ENCODE results near the gene IGF2R. TPM values are rescaled to one million over a fixed set of nuclear protein-coding genes. Genes with fewer than 3 reads are reported as not detected.
"Not testable (repeated sequence)": the region's sequence is repeated elsewhere in the genome, so short reads cannot be mapped to it uniquely, and the experiment has no call there.

Gene IGF2R
- polyA plus RNA-seq, 2 donors: 12.9 to 15.0 TPM

- Histone ChIP-seq H3K9me3 (ENCODE audit: control insufficient read depth in 2 of 2, insufficient read depth in 1 of 2, low read depth in 1 of 2, low read length in 1 of 2) (peaks cover 3 to 4% of the 10 kb centered on the region in 2 donors), H3K36me3 (ENCODE audit: control insufficient read depth in 2 of 2, insufficient read depth in 2 of 2, low read length in 1 of 2) (peaks cover 0 to 9% of the 10 kb centered on the region in 2 donors), H3K4me3 (ENCODE audit: low read depth in 1 of 2, low read length in 2 of 2) (no peak within 1 kb of the TSS), H3K4me1 (ENCODE audit: control insufficient read depth in 2 of 2, insufficient read depth in 2 of 2, low read length in 1 of 2) (no peaks in the 10 kb centered on the region), H3K27ac (ENCODE audit: low read depth in 2 of 2, low read length in 1 of 2) (no peak within 1 kb of the TSS), H3K27me3 (ENCODE audit: control insufficient read depth in 1 of 2, insufficient read depth in 2 of 2, low read length in 2 of 2) (no peaks in the 10 kb centered on the region)
- 86 to 89% methylated on average over 8 of the region's 8 CpGs for whole genome bisulfite sequencing, 2 donors
Observed at GRCh38 chr6:160121558-160121957, 152.7 kb downstream of the IGF2R start, which contains the start of gene SLC22A1. Gene SLC22A1, plus strand, starts transcription at chr6:160121815. Its CDS starts 121 bp downstream, at chr6:160121936.

GRCh38 chr6:160121981-160122380 lies 153.1 kb downstream of the IGF2R start:
- peaks cover 3 to 4% of the 10 kb centered on the region in 2 donors for H3K9me3 ChIP-seq (ENCODE audit: control insufficient read depth in 2 of 2, insufficient read depth in 1 of 2, low read depth in 1 of 2, low read length in 1 of 2)
- no peak overlapping the region for H3K4me3 ChIP-seq (ENCODE audit: low read depth in 1 of 2, low read length in 2 of 2)

GRCh38 chr6:160122744-160123143 lies 153.9 kb downstream of the IGF2R start:
- no peaks in the 10 kb centered on the region for H3K4me1 ChIP-seq (ENCODE audit: control insufficient read depth in 2 of 2, insufficient read depth in 2 of 2, low read length in 1 of 2)
- H3K27ac ChIP-seq (ENCODE audit: low read depth in 2 of 2, low read length in 1 of 2): no peak overlapping the region
- no peaks in the 10 kb centered on the region for H3K27me3 ChIP-seq (ENCODE audit: control insufficient read depth in 1 of 2, insufficient read depth in 2 of 2, low read length in 2 of 2)
- 81 to 94% methylated on average over 5 of the region's 5 CpGs for WGBS, 2 donors
- peaks cover 0 to 3% of the 10 kb centered on the region in 2 donors for H3K36me3 ChIP-seq (ENCODE audit: control insufficient read depth in 2 of 2, insufficient read depth in 2 of 2, low read length in 1 of 2)
- peaks cover under 1 to 3% of the 10 kb centered on the region in 2 donors for H3K9me3 ChIP-seq (ENCODE audit: control insufficient read depth in 2 of 2, insufficient read depth in 1 of 2, low read depth in 1 of 2, low read length in 1 of 2)
- no peak overlapping the region for H3K4me3 ChIP-seq (ENCODE audit: low read depth in 1 of 2, low read length in 2 of 2)

More at GRCh38 chr6:160121981-160122380, 153.1 kb downstream of the IGF2R start:
- Histone ChIP-seq H3K36me3 (ENCODE audit: control insufficient read depth in 2 of 2, insufficient read depth in 2 of 2, low read length in 1 of 2) (peaks cover 0 to 9% of the 10 kb centered on the region in 2 donors), H3K27me3 (ENCODE audit: control insufficient read depth in 1 of 2, insufficient read depth in 2 of 2, low read length in 2 of 2) (no peaks in the 10 kb centered on the region), H3K4me1 (ENCODE audit: control insufficient read depth in 2 of 2, insufficient read depth in 2 of 2, low read length in 1 of 2) (no peaks in the 10 kb centered on the region), H3K27ac (ENCODE audit: low read depth in 2 of 2, low read length in 1 of 2) (no peak overlapping the region)
- WGBS, 2 donors: 93 to 98% methylated on average over 14 of the region's 14 CpGs

GRCh38 chr6:160124007-160124406 lies 155.1 kb downstream of the IGF2R start:
- 93 to 96% methylated on average over 2 of the region's 2 CpGs for WGBS, 2 donors
- Histone ChIP-seq H3K9me3 (ENCODE audit: control insufficient read depth in 2 of 2, insufficient read depth in 1 of 2, low read depth in 1 of 2, low read length in 1 of 2) (no peaks in the 10 kb centered on the region), H3K4me3 (ENCODE audit: low read depth in 1 of 2, low read length in 2 of 2) (no peak overlapping the region), H3K4me1 (ENCODE audit: control insufficient read depth in 2 of 2, insufficient read depth in 2 of 2, low read length in 1 of 2) (no peaks in the 10 kb centered on the region), H3K27ac (ENCODE audit: low read depth in 2 of 2, low read length in 1 of 2) (no peak overlapping the region), H3K36me3 (ENCODE audit: control insufficient read depth in 2 of 2, insufficient read depth in 2 of 2, low read length in 1 of 2) (peaks cover 0 to 1% of the 10 kb centered on the region in 2 donors), H3K27me3 (ENCODE audit: control insufficient read depth in 1 of 2, insufficient read depth in 2 of 2, low read length in 2 of 2) (no peaks in the 10 kb centered on the region)

- no peak overlapping the region for H3K27ac ChIP-seq (ENCODE audit: low read depth in 2 of 2, low read length in 1 of 2)
- H3K36me3 ChIP-seq (ENCODE audit: control insufficient read depth in 2 of 2, insufficient read depth in 2 of 2, low read length in 1 of 2): no peaks in the 10 kb centered on the region
- no peaks in the 10 kb centered on the region for H3K27me3 ChIP-seq (ENCODE audit: control insufficient read depth in 1 of 2, insufficient read depth in 2 of 2, low read length in 2 of 2)
- WGBS, 2 donors: 91 to 95% methylated on average over 5 of the region's 5 CpGs
- no peaks in the 10 kb centered on the region for H3K9me3 ChIP-seq (ENCODE audit: control insufficient read depth in 2 of 2, insufficient read depth in 1 of 2, low read depth in 1 of 2, low read length in 1 of 2)
- H3K4me1 ChIP-seq (ENCODE audit: control insufficient read depth in 2 of 2, insufficient read depth in 2 of 2, low read length in 1 of 2): no peaks in the 10 kb centered on the region
- no peak overlapping the region for H3K4me3 ChIP-seq (ENCODE audit: low read depth in 1 of 2, low read length in 2 of 2)
Observed at GRCh38 chr6:160124605-160125004, 155.7 kb downstream of the IGF2R start.

- H3K4me3 ChIP-seq (ENCODE audit: low read depth in 1 of 2, low read length in 2 of 2); H3K27ac ChIP-seq (ENCODE audit: low read depth in 2 of 2, low read length in 1 of 2); H3K9me3 ChIP-seq (ENCODE audit: control insufficient read depth in 2 of 2, insufficient read depth in 1 of 2, low read depth in 1 of 2, low read length in 1 of 2); H3K27me3 ChIP-seq (ENCODE audit: control insufficient read depth in 1 of 2, insufficient read depth in 2 of 2, low read length in 2 of 2); H3K36me3 ChIP-seq (ENCODE audit: control insufficient read depth in 2 of 2, insufficient read depth in 2 of 2, low read length in 1 of 2); H3K4me1 ChIP-seq (ENCODE audit: control insufficient read depth in 2 of 2, insufficient read depth in 2 of 2, low read length in 1 of 2): not testable (repeated sequence)
- 81 to 91% methylated on average over 5 of the region's 5 CpGs for WGBS, 2 donors
Observed at GRCh38 chr6:160125105-160125504, 156.2 kb downstream of the IGF2R start.

- WGBS, 2 donors: 92 to 95% methylated on average over 16 of the region's 16 CpGs
- H3K9me3 ChIP-seq (ENCODE audit: control insufficient read depth in 2 of 2, insufficient read depth in 1 of 2, low read depth in 1 of 2, low read length in 1 of 2): no peaks in the 10 kb centered on the region
Observed at GRCh38 chr6:160127270-160128124, 158.6 kb downstream of the IGF2R start.

GRCh38 chr6:160128125-160128683 lies 159.3 kb downstream of the IGF2R start:
- no peaks in the 10 kb centered on the region for H3K9me3 ChIP-seq (ENCODE audit: control insufficient read depth in 2 of 2, insufficient read depth in 1 of 2, low read depth in 1 of 2, low read length in 1 of 2)
- no peaks in the 10 kb centered on the region for H3K27me3 ChIP-seq (ENCODE audit: control insufficient read depth in 1 of 2, insufficient read depth in 2 of 2, low read length in 2 of 2)
- no peak overlapping the region for H3K4me3 ChIP-seq (ENCODE audit: low read depth in 1 of 2, low read length in 2 of 2)
- H3K36me3 ChIP-seq (ENCODE audit: control insufficient read depth in 2 of 2, insufficient read depth in 2 of 2, low read length in 1 of 2): no peaks in the 10 kb centered on the region
- H3K27ac ChIP-seq (ENCODE audit: low read depth in 2 of 2, low read length in 1 of 2): no peak overlapping the region
- no peaks in the 10 kb centered on the region for H3K4me1 ChIP-seq (ENCODE audit: control insufficient read depth in 2 of 2, insufficient read depth in 2 of 2, low read length in 1 of 2)
- 88 to 94% methylated on average over 3 of the region's 3 CpGs for WGBS, 2 donors

More at GRCh38 chr6:160127270-160128124, 158.6 kb downstream of the IGF2R start:
- H3K27me3 ChIP-seq (ENCODE audit: control insufficient read depth in 1 of 2, insufficient read depth in 2 of 2, low read length in 2 of 2): no peaks in the 10 kb centered on the region
- H3K27ac ChIP-seq (ENCODE audit: low read depth in 2 of 2, low read length in 1 of 2): no peak overlapping the region
- no peaks in the 10 kb centered on the region for H3K4me1 ChIP-seq (ENCODE audit: control insufficient read depth in 2 of 2, insufficient read depth in 2 of 2, low read length in 1 of 2)
- no peak overlapping the region for H3K4me3 ChIP-seq (ENCODE audit: low read depth in 1 of 2, low read length in 2 of 2)
- no peaks in the 10 kb centered on the region for H3K36me3 ChIP-seq (ENCODE audit: control insufficient read depth in 2 of 2, insufficient read depth in 2 of 2, low read length in 1 of 2)

GRCh38 chr6:160128879-160129516 lies 160.1 kb downstream of the IGF2R start:
- Histone ChIP-seq H3K36me3 (ENCODE audit: control insufficient read depth in 2 of 2, insufficient read depth in 2 of 2, low read length in 1 of 2) (no peaks in the 10 kb centered on the region), H3K9me3 (ENCODE audit: control insufficient read depth in 2 of 2, insufficient read depth in 1 of 2, low read depth in 1 of 2, low read length in 1 of 2) (no peaks in the 10 kb centered on the region), H3K27ac (ENCODE audit: low read depth in 2 of 2, low read length in 1 of 2) (no peak overlapping the region), H3K4me3 (ENCODE audit: low read depth in 1 of 2, low read length in 2 of 2) (no peak overlapping the region), H3K4me1 (ENCODE audit: control insufficient read depth in 2 of 2, insufficient read depth in 2 of 2, low read length in 1 of 2) (no peaks in the 10 kb centered on the region), H3K27me3 (ENCODE audit: control insufficient read depth in 1 of 2, insufficient read depth in 2 of 2, low read length in 2 of 2) (no peaks in the 10 kb centered on the region)
- WGBS, 2 donors: 73 to 82% methylated on average over 6 of the region's 6 CpGs
